Activated T-cell treated with anti-CD3 and anti-CD28 coated beads for 24 hours (primary cell): ENCODE data around the gene PPIP5K2.
"Not testable (repeated sequence)": the region's sequence is repeated elsewhere in the genome, so short reads cannot be mapped to it uniquely, and the experiment has no call there.

Source experiments
- DNase-seq: peaks from one replicate; pipeline ENCODE4 v3.0.0-alpha.2; 2020; ENCODE audit warnings: low read depth

PPIP5K2 gene

GRCh38 chr5:103208460-103208859, 88.4 kb downstream of the PPIP5K2 start:
- no peak for DNase-seq

GRCh38 chr5:103209065-103209464, 89.0 kb downstream of the PPIP5K2 start:
- no peak for DNase-seq

GRCh38 chr5:103210952-103211351, 90.9 kb downstream of the PPIP5K2 start:
- no peak for DNase-seq

GRCh38 chr5:103211576-103212561, 91.8 kb downstream of the PPIP5K2 start:
- no peak for DNase-seq

- DNase-seq, result no peak
Observed at GRCh38 chr5:103216137-103216536, 96.0 kb downstream of the PPIP5K2 start.

- no peak for DNase-seq
Observed at GRCh38 chr5:103216697-103217096, 96.6 kb downstream of the PPIP5K2 start.

GRCh38 chr5:103217101-103217500, 97.0 kb downstream of the PPIP5K2 start:
- DNase-seq, result no peak

- DNase-seq, result no peak
Observed at GRCh38 chr5:103218164-103218563, 98.1 kb downstream of the PPIP5K2 start.

GRCh38 chr5:103219074-103219473, 99.0 kb downstream of the PPIP5K2 start:
- DNase-seq, result not testable (repeated sequence)

- DNase-seq, result no peak
Observed at GRCh38 chr5:103223031-103223955, 103.2 kb downstream of the PPIP5K2 start.

- peak; percentile 28 for DNase-seq
Observed at GRCh38 chr5:103224118-103224893, 104.2 kb downstream of the PPIP5K2 start.

- DNase-seq, result no peak
Observed at GRCh38 chr5:103224894-103225246, 104.8 kb downstream of the PPIP5K2 start.

- no peak for DNase-seq
Observed at GRCh38 chr5:103228061-103228460, 108.0 kb downstream of the PPIP5K2 start.

- DNase-seq, result no peak
Observed at GRCh38 chr5:103228588-103228987, 108.5 kb downstream of the PPIP5K2 start.

GRCh38 chr5:103232393-103232999, 112.4 kb downstream of the PPIP5K2 start:
- DNase-seq, result no peak

GRCh38 chr5:103234239-103234975, 114.3 kb downstream of the PPIP5K2 start:
- no peak for DNase-seq

GRCh38 chr5:103235891-103236290, 115.8 kb downstream of the PPIP5K2 start:
- DNase-seq, result no peak

GRCh38 chr5:103237778-103238177, 117.7 kb downstream of the PPIP5K2 start:
- no peak for DNase-seq

- no peak for DNase-seq
Observed at GRCh38 chr5:103243665-103244064, 123.6 kb downstream of the PPIP5K2 start.

- no peak for DNase-seq
Observed at GRCh38 chr5:103244398-103244797, 124.3 kb downstream of the PPIP5K2 start.

GRCh38 chr5:103245761-103246160, 125.7 kb downstream of the PPIP5K2 start:
- DNase-seq, result no peak
